Breast epithelium (tissue), 4 donors: ENCODE data around the gene CILP. TPM values are rescaled to one million over a fixed set of nuclear protein-coding genes. Genes with fewer than 3 reads are reported as not detected.
"Not testable (repeated sequence)": the region's sequence is repeated elsewhere in the genome, so short reads cannot be mapped to it uniquely, and the experiment has no call there.

Experiments
- DNase-seq, 2 donors: peaks; one replicate each; pipeline ENCODE4 v3.0.0-alpha.2; 2019; ENCODE audit warnings: low spot score in 2 of 2
- H3K27ac ChIP-seq, 2 donors: fragments of 200-600 bp; sonication (generic) in 1 of 2; one replicate each; pipeline ENCODE4 v1.5.1; 2016 to 2019; ENCODE audit warnings: mild to moderate bottlenecking in 1 of 2
- H3K27me3 ChIP-seq, 2 donors: fragments of 200-600 bp; sonication (generic) in 1 of 2; one replicate each; pipeline versions ENCODE4 v1.5.1 to v1.6.0; 2017 to 2019; ENCODE audit warnings: control low read depth in 1 of 2, mild to moderate bottlenecking in 1 of 2
- H3K36me3 ChIP-seq: fragments of 200-600 bp; one replicate; pipeline ENCODE4 v1.5.1; 2019
- H3K4me1 ChIP-seq, 2 donors: fragments of 200-600 bp; sonication (generic); one replicate each; pipeline ENCODE4 v1.5.1; 2016 to 2019; ENCODE audit warnings: control low read depth in 1 of 2
- H3K4me3 ChIP-seq, 3 donors: fragments of 200-600 bp; sonication (generic); 1 replicate in 2 of 3; 2 replicates in 1 of 3; pipeline ENCODE4 v1.5.1; 2016 to 2019; ENCODE audit warnings: mild to moderate bottlenecking in 3 of 3, moderate library complexity in 2 of 3
- H3K9me3 ChIP-seq, 2 donors: fragments of 200-600 bp; sonication (generic) in 1 of 2; one replicate each; pipeline ENCODE4 v1.5.1; 2016 to 2019; ENCODE audit warnings: control low read depth in 1 of 2
- CTCF ChIP-seq, 3 donors: fragments of 450-650 bp; IDR thresholded peaks; one replicate each; pipeline ENCODE4 v1.5.1; 2016 to 2017; ENCODE audit warnings: antibody characterized with exemption in 3 of 3, mild to moderate bottlenecking in 3 of 3, moderate library complexity in 3 of 3
- POLR2A ChIP-seq: fragments of 450-650 bp; IDR thresholded peaks from one replicate; pipeline ENCODE4 v1.6.1; 2016; ENCODE audit warnings: antibody characterized with exemption, mild to moderate bottlenecking, moderate library complexity
- POLR2AphosphoS5 ChIP-seq, 3 donors: sonication (generic); formaldehyde crosslinking; IDR thresholded peaks; one replicate each; pipeline ENCODE4 v1.6.1; 2017; ENCODE audit warnings: antibody characterized with exemption in 3 of 3
- intact Hi-C: fragments of 100-400 bp; cut with DNase I; formaldehyde crosslinking; loops from one replicate; pipeline ENCODE4 v1.15.1; 2023; ENCODE audit warnings: low total_unique reads
- total RNA-seq, 3 donors: library from RNA; depleted of rRNA; stranded (reverse); fragments of >200 nt; gene quantifications; one replicate each; pipeline ENCODE4 v1.1.0, GENCODE V29; 2016

CILP gene
- total RNA-seq, 3 donors from 2014 or later = 5.2 to 203 (median 24.6) TPM

GRCh38 chr15:65192016-65192415, 19.3 kb downstream of the CILP start:
- Histone ChIP-seq H3K4me1 (no peaks in the 10 kb centered on the region), H3K27me3 (no peaks in the 10 kb centered on the region), H3K4me3 (no peak overlapping the region), H3K27ac (no peak overlapping the region), H3K36me3 (no peaks in the 10 kb centered on the region), H3K9me3 (no peaks in the 10 kb centered on the region)
- intact Hi-C loops = no loop called here
- no peak for DNase-seq
- TF ChIP-seq POLR2AphosphoS5 (IDR thresholded peaks at IDR 0.05) (no peak), POLR2A (no peak), CTCF (IDR thresholded peaks at IDR 0.05) (no peak)

DNA sequence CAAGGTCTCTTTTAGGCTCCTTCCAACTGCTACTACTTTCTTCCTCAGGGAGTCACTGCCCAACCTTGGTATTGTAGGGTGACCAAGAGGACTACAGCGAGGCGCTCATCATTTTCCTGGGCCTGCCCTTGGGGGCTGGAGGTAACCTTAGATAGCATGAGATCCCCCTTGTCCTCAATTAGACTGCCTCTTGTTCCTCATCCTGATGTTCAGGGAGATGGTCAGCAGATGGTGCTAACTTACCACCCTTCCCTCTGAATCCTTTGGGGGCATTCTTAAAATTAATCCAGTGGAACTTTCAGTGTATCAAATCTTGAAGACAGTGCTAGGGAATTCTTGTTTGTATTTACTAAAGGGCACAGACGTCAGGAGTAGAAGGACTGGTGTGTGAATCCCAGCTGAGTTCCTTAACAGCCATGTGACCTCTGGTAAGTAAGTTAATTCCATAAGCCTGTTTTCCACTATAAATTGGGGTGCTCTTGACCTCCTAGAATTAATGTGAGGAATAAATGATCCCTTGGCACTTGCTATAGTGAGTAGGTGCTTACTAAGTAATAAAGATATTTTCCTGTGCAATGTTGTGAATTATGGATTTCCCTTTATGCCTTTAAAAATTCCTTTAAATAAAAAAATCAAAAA, 22.1 kb downstream of the CILP start:
- intact Hi-C loops = loop anchor here (10.0 kb wide), 1 partner anchor 106 kb away; the partner anchor contains the start of gene RNU5A-1
- no peak for DNase-seq
- no peaks in the 10 kb centered on the region for H3K36me3 ChIP-seq
- H3K9me3 ChIP-seq = no peaks in the 10 kb centered on the region
- no peaks in the 10 kb centered on the region for H3K4me1 ChIP-seq
- no peak overlapping the region for H3K4me3 ChIP-seq
- no peaks in the 10 kb centered on the region for H3K27me3 ChIP-seq
- H3K27ac ChIP-seq = no peak overlapping the region
- TF ChIP-seq CTCF (IDR thresholded peaks at IDR 0.05) (peak in 2 of 3 donors; percentile 10 to 52), POLR2A (no peak), POLR2AphosphoS5 (IDR thresholded peaks at IDR 0.05) (no peak)

DNA sequence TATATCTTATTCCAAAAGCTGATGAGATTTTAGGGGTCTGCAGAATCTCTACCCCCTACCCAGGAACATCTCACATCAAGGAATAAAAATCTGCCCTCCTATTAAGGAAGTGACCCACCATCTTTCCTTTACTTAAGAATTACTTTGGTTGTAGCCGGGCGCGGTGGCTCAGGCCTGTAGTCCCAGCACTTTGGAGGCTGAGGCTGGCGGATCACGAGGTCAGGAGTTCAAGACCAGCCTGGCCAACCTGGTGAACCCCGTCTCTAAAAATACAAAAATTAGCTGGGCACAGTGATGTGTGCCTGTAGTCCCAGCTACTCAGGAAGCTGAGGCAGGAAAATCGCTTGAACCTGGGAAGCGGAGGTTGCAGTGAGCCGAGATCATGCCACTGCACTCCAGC, 22.8 kb downstream of the CILP start:
- intact Hi-C loops = loop anchor here (10.0 kb wide), 1 partner anchor 106 kb away; the partner anchor contains the start of gene RNU5A-1

GRCh38 chr15:65184868-65185717, 26.2 kb downstream of the CILP start, which contains the start of gene CLPX:
Gene CLPX, minus strand, starts transcription at chr15:65185342. Its CDS starts 189 bp downstream, at chr15:65185153.
- TF ChIP-seq CTCF (IDR thresholded peaks at IDR 0.05) (no peak), POLR2A (peak; percentile 44), POLR2AphosphoS5 (IDR thresholded peaks at IDR 0.05) (peak; percentile 70 to 83 (median 73))
- Histone ChIP-seq H3K36me3 (no peaks in the 10 kb centered on the region), H3K4me3 (peak within 1 kb of the TSS; percentile 84 to 93 (median 92)), H3K27me3 (no peaks in the 10 kb centered on the region), H3K27ac (peak within 1 kb of the TSS; percentile 97 to 98), H3K4me1 (no peaks in the 10 kb centered on the region), H3K9me3 (no peaks in the 10 kb centered on the region)
- peak; percentile 84 to 91 for DNase-seq
- intact Hi-C loops = loop anchor here (10.0 kb wide), 1 partner anchor 110 kb away; the partner anchor contains the start of gene RNU5A-1

More for the DNA sequence above, 22.8 kb downstream of the CILP start:
- H3K9me3 ChIP-seq, H3K4me1 ChIP-seq, H3K27ac ChIP-seq, DNase-seq, H3K4me3 ChIP-seq, H3K27me3 ChIP-seq, H3K36me3 ChIP-seq: not testable (repeated sequence)

- peak overlapping the region; percentile 97 to 98 for H3K27ac ChIP-seq
- DNase-seq = peak; percentile 49 to 59
- no peaks in the 10 kb centered on the region for H3K9me3 ChIP-seq
- no peak for TF ChIP-seq CTCF (IDR thresholded peaks at IDR 0.05)
- peak in 2 of 3 donors; percentile 1 to 55 for TF ChIP-seq POLR2AphosphoS5 (IDR thresholded peaks at IDR 0.05)
- H3K27me3 ChIP-seq = no peaks in the 10 kb centered on the region
- intact Hi-C loops = loop anchor here (10.0 kb wide), 1 partner anchor 110 kb away; the partner anchor contains the start of gene RNU5A-1
- peak overlapping the region; percentile 84 to 93 (median 92) for H3K4me3 ChIP-seq
- H3K36me3 ChIP-seq = no peaks in the 10 kb centered on the region
- H3K4me1 ChIP-seq = no peaks in the 10 kb centered on the region
Observed at GRCh38 chr15:65184305-65184867, 26.9 kb downstream of the CILP start.
